HG03139 (cell line): ENCODE results near the gene KCTD14.
"Not testable (repeated sequence)": the region's sequence is repeated elsewhere in the genome, so short reads cannot be mapped to it uniquely, and the experiment has no call there.

Source experiments
- ATAC-seq: cut with Tn5 transposase; IDR thresholded peaks from one replicate; pipeline ENCODE4 v1.9.1; 2021; ENCODE audit not compliant: unreplicated experiment

Gene KCTD14

GRCh38 chr11:78048561-78048960, 25.5 kb upstream of the KCTD14 start:
- ATAC-seq: no peak

- ATAC-seq: no peak
These were observed 23.4 kb upstream of the KCTD14 start for GRCh38 chr11:78046486-78046854.

GRCh38 chr11:78045851-78046485, 22.9 kb upstream of the KCTD14 start:
- peak; percentile 56 for ATAC-seq

GRCh38 chr11:78044706-78045105, 21.6 kb upstream of the KCTD14 start:
- ATAC-seq: no peak

- ATAC-seq: no peak
These were observed 18.9 kb upstream of the KCTD14 start for GRCh38 chr11:78041843-78042440.

- not testable (repeated sequence) for ATAC-seq
These were observed 18.3 kb upstream of the KCTD14 start for GRCh38 chr11:78041380-78041719.

GRCh38 chr11:78040691-78041379, 17.8 kb upstream of the KCTD14 start:
- no peak for ATAC-seq

GRCh38 chr11:78039919-78040671, 17.0 kb upstream of the KCTD14 start:
- peak; percentile 81 for ATAC-seq

GRCh38 chr11:78039391-78039918, 16.4 kb upstream of the KCTD14 start:
- ATAC-seq: no peak

- ATAC-seq: no peak
These were observed 15.7 kb upstream of the KCTD14 start for GRCh38 chr11:78038697-78039313.

- no peak for ATAC-seq
These were observed 14.9 kb upstream of the KCTD14 start for GRCh38 chr11:78037825-78038620.

GRCh38 chr11:78037056-78037455, 14.0 kb upstream of the KCTD14 start:
- ATAC-seq: no peak

- no peak for ATAC-seq
These were observed 13.2 kb upstream of the KCTD14 start for GRCh38 chr11:78036313-78036712.

- no peak for ATAC-seq
These were observed 11.5 kb upstream of the KCTD14 start for GRCh38 chr11:78034623-78035022.

GRCh38 chr11:78033040-78033439, 10.0 kb upstream of the KCTD14 start:
- no peak for ATAC-seq

GRCh38 chr11:78032090-78032489, 9.0 kb upstream of the KCTD14 start:
- peak; percentile 12 for ATAC-seq

GRCh38 chr11:78031629-78032028, 8.6 kb upstream of the KCTD14 start:
- ATAC-seq: peak; percentile 70

- ATAC-seq: no peak
These were observed 7.6 kb upstream of the KCTD14 start for GRCh38 chr11:78030429-78031325.

- not testable (repeated sequence) for ATAC-seq
These were observed 5.3 kb upstream of the KCTD14 start for GRCh38 chr11:78028423-78028822.
